ENCODE data around the gene CAND2. TPM values are rescaled to one million over a fixed set of nuclear protein-coding genes. Genes with fewer than 3 reads are reported as not detected.
A peak's percentile ranks its signal among the peaks of the same experiment; 100 is the strongest.
"Not testable (repeated sequence)": the region's sequence is repeated elsewhere in the genome, so short reads cannot be mapped to it uniquely, and the experiment has no call there.

The CAND2 gene
- total and polyA plus RNA-seq, 4 experiments from 2014 or later = 1.9 to 2.3 (median 2.2) TPM

GRCh38 chr3:12841970-12842328 lies 45.5 kb downstream of the CAND2 start:
- H3K27me3 ChIP-seq (ENCODE audit: insufficient read depth, low read length) = no peaks in the 10 kb centered on the region
- intact Hi-C loops (cut with micrococcal nuclease) = loop anchor here (1.0 to 10.0 kb wide), 7 partner anchors 32 to 1337 kb away; partner anchors contain the start of genes LSM3, MKRN2, TSEN2 and XPC
- H3K4me3 ChIP-seq (ENCODE audit: low read length in 2 of 2) = peak overlapping the region in 1 of 2 donors; percentile 89
- ChIA-PET POLR2A (ENCODE audit: partially characterized antibody) (interaction anchor here (0.6 to 3.5 kb wide), 24 partner anchors 10 to 1949 kb away, joined by 3 to 44 read pairs (median 6); partner anchors contain the start of genes CAND2, CCDC174, CHCHD4 and HDAC11), CTCF (ENCODE audit: partially characterized antibody) (interaction anchor here (0.6 to 5.1 kb wide), 25 partner anchors 10 to 638 kb away, joined by 3 to 47 read pairs (median 5); partner anchors contain the start of genes CAND2 and HDAC11)
- peaks cover 40% of the 10 kb centered on the region for H3K4me1 ChIP-seq (ENCODE audit: insufficient read depth, low read length)
- Mint-ChIP-seq H3K9me3 (no peaks in the 10 kb centered on the region), H3K27ac (peak overlapping the region; percentile 99 to 100 (median 100)), H3K36me3 (peaks cover 34 to 48% of the 10 kb centered on the region in 2 donors), H3K27me3 (no peaks in the 10 kb centered on the region), H3K4me3 (peak overlapping the region; percentile 95 to 99 (median 98)), H3K4me1 (peaks cover 28 to 51% (median 39%) of the 10 kb centered on the region in 4 donors)
- H3K27ac ChIP-seq (ENCODE audit: low read depth, low read length) = peak overlapping the region; percentile 92
- H3K36me3 ChIP-seq (ENCODE audit: insufficient read depth, low read length) = peaks cover 28% of the 10 kb centered on the region
- DNase-seq = no peak
- no peaks in the 10 kb centered on the region for H3K9me3 ChIP-seq (ENCODE audit: control insufficient read depth in 1 of 2, low read length in 2 of 2)

- Histone ChIP-seq H3K27ac (ENCODE audit: low read depth, low read length) (peak overlapping the region; percentile 92), H3K9me3 (ENCODE audit: control insufficient read depth in 1 of 2, low read length in 2 of 2) (no peaks in the 10 kb centered on the region), H3K4me1 (ENCODE audit: insufficient read depth, low read length) (peaks cover 37% of the 10 kb centered on the region), H3K4me3 (ENCODE audit: low read length in 2 of 2) (no peak overlapping the region), H3K27me3 (ENCODE audit: insufficient read depth, low read length) (no peaks in the 10 kb centered on the region), H3K36me3 (ENCODE audit: insufficient read depth, low read length) (peaks cover 23% of the 10 kb centered on the region)
- H3K4me3 Mint-ChIP-seq = peak overlapping the region in 1 of 8 donors; percentile 95
- DNase-seq = no peak
- H3K4me1 Mint-ChIP-seq = peaks cover 24 to 46% (median 36%) of the 10 kb centered on the region in 4 donors
- ChIA-PET CTCF (ENCODE audit: partially characterized antibody) (interaction anchor here (0.8 to 5.1 kb wide), 13 partner anchors 9 to 637 kb away, joined by 3 to 47 read pairs (median 5); partner anchors contain the start of genes CAND2 and HDAC11), POLR2A (ENCODE audit: partially characterized antibody) (interaction anchor here (0.7 to 3.5 kb wide), 12 partner anchors 11 to 1809 kb away, joined by 3 to 44 read pairs (median 8); partner anchors contain the start of genes CAND2, CCDC174, RAF1 and TSEN2)
- H3K27ac Mint-ChIP-seq = peak overlapping the region in 5 of 7 donors; percentile 100
- intact Hi-C loops (cut with micrococcal nuclease) = loop anchor here (10.0 kb wide), 1 partner anchor 122 kb away; no protein-coding TSS in a partner anchor
- H3K36me3 Mint-ChIP-seq = peaks cover 29 to 42% of the 10 kb centered on the region in 2 donors
- no peaks in the 10 kb centered on the region for H3K27me3 Mint-ChIP-seq
- H3K9me3 Mint-ChIP-seq = no peaks in the 10 kb centered on the region
Measured at GRCh38 chr3:12842469-12842868, 46.0 kb downstream of the CAND2 start.

- Mint-ChIP-seq H3K4me1 (peaks cover 0 to 12% (median 6%) of the 10 kb centered on the region in 4 donors), H3K36me3 (peaks cover 1 to 10% of the 10 kb centered on the region in 2 donors), H3K27ac (no peak overlapping the region), H3K27me3 (no peaks in the 10 kb centered on the region), H3K9me3 (no peaks in the 10 kb centered on the region), H3K4me3 (no peak overlapping the region)
- Histone ChIP-seq H3K27me3 (ENCODE audit: insufficient read depth, low read length) (no peaks in the 10 kb centered on the region), H3K36me3 (ENCODE audit: insufficient read depth, low read length) (no peaks in the 10 kb centered on the region), H3K27ac (ENCODE audit: low read depth, low read length) (no peak overlapping the region), H3K4me3 (ENCODE audit: low read length in 2 of 2) (no peak overlapping the region), H3K4me1 (ENCODE audit: insufficient read depth, low read length) (peaks cover 5% of the 10 kb centered on the region), H3K9me3 (ENCODE audit: control insufficient read depth in 1 of 2, low read length in 2 of 2) (no peaks in the 10 kb centered on the region)
- no peak for DNase-seq
- ChIA-PET CTCF (ENCODE audit: partially characterized antibody) (interaction anchor here (1.4 kb wide), 1 partner anchor 35 kb away, joined by 4 read pairs; no protein-coding TSS in a partner anchor), POLR2A (ENCODE audit: partially characterized antibody) (no interaction called here)
- intact Hi-C loops (cut with micrococcal nuclease) = loop anchor here (10.0 kb wide), 1 partner anchor 119 kb away; no protein-coding TSS in a partner anchor
Measured at GRCh38 chr3:12845811-12846210, 49.3 kb downstream of the CAND2 start.

- Mint-ChIP-seq H3K4me3 (no peak overlapping the region), H3K36me3 (no peaks in the 10 kb centered on the region), H3K27me3 (peaks cover 2 to 3% of the 10 kb centered on the region in 2 donors), H3K9me3 (no peaks in the 10 kb centered on the region), H3K4me1 (peaks cover 0 to 1% (median 0%) of the 10 kb centered on the region in 4 donors), H3K27ac (no peak overlapping the region)
- no peak for DNase-seq
- ChIA-PET CTCF (ENCODE audit: partially characterized antibody) (interaction anchor here (0.7 to 2.1 kb wide), 6 partner anchors 10 to 1783 kb away, joined by 3 to 8 read pairs (median 3); partner anchors contain the start of gene RPL32), POLR2A (ENCODE audit: partially characterized antibody) (no interaction called here)
- Histone ChIP-seq H3K27me3 (ENCODE audit: insufficient read depth, low read length) (no peaks in the 10 kb centered on the region), H3K4me3 (ENCODE audit: low read length in 2 of 2) (no peak overlapping the region), H3K27ac (ENCODE audit: low read depth, low read length) (no peak overlapping the region), H3K4me1 (ENCODE audit: insufficient read depth, low read length) (no peaks in the 10 kb centered on the region), H3K36me3 (ENCODE audit: insufficient read depth, low read length) (no peaks in the 10 kb centered on the region), H3K9me3 (ENCODE audit: control insufficient read depth in 1 of 2, low read length in 2 of 2) (no peaks in the 10 kb centered on the region)
- intact Hi-C loops (cut with micrococcal nuclease) = no loop called here
Measured at GRCh38 chr3:12852201-12852600, 55.7 kb downstream of the CAND2 start.

- H3K36me3 Mint-ChIP-seq; H3K4me1 Mint-ChIP-seq; H3K27me3 ChIP-seq (ENCODE audit: insufficient read depth, low read length); H3K36me3 ChIP-seq (ENCODE audit: insufficient read depth, low read length); H3K9me3 ChIP-seq (ENCODE audit: control insufficient read depth in 1 of 2, low read length in 2 of 2); H3K27ac ChIP-seq (ENCODE audit: low read depth, low read length); intact Hi-C loops (cut with micrococcal nuclease); H3K4me3 ChIP-seq (ENCODE audit: low read length in 2 of 2); H3K27ac Mint-ChIP-seq; DNase-seq; H3K4me3 Mint-ChIP-seq; H3K4me1 ChIP-seq (ENCODE audit: insufficient read depth, low read length); H3K27me3 Mint-ChIP-seq; H3K9me3 Mint-ChIP-seq: not testable (repeated sequence)
- POLR2A ChIA-PET (ENCODE audit: partially characterized antibody) = interaction anchor here (0.7 kb wide), 1 partner anchor 34 kb away, joined by 3 read pairs; no protein-coding TSS in a partner anchor
- CTCF ChIA-PET (ENCODE audit: partially characterized antibody) = interaction anchor here (1.8 kb wide), 1 partner anchor 12 kb away, joined by 7 read pairs; the partner anchor contains the start of gene RPL32
Measured at GRCh38 chr3:12853847-12854246, 57.4 kb downstream of the CAND2 start.

- ChIA-PET CTCF (ENCODE audit: partially characterized antibody) (interaction anchor here (1.8 kb wide), 1 partner anchor 13 kb away, joined by 7 read pairs; the partner anchor contains the start of gene RPL32), POLR2A (ENCODE audit: partially characterized antibody) (interaction anchor here (0.7 kb wide), 1 partner anchor 34 kb away, joined by 3 read pairs; no protein-coding TSS in a partner anchor)
- Histone ChIP-seq H3K27me3 (ENCODE audit: insufficient read depth, low read length) (no peaks in the 10 kb centered on the region), H3K4me3 (ENCODE audit: low read length in 2 of 2) (no peak overlapping the region), H3K27ac (ENCODE audit: low read depth, low read length) (no peak overlapping the region), H3K4me1 (ENCODE audit: insufficient read depth, low read length) (no peaks in the 10 kb centered on the region), H3K9me3 (ENCODE audit: control insufficient read depth in 1 of 2, low read length in 2 of 2) (no peaks in the 10 kb centered on the region), H3K36me3 (ENCODE audit: insufficient read depth, low read length) (no peaks in the 10 kb centered on the region)
- Mint-ChIP-seq H3K4me1 (peaks cover 0 to 1% (median 0%) of the 10 kb centered on the region in 4 donors), H3K9me3 (no peaks in the 10 kb centered on the region), H3K36me3 (no peaks in the 10 kb centered on the region), H3K4me3 (no peak overlapping the region), H3K27me3 (peaks cover 2 to 3% of the 10 kb centered on the region in 2 donors), H3K27ac (no peak overlapping the region)
- peak in 1 of 5 donors; percentile 24 for DNase-seq
- intact Hi-C loops (cut with micrococcal nuclease) = no loop called here
Measured at GRCh38 chr3:12854565-12854964, 58.1 kb downstream of the CAND2 start.

GRCh38 chr3:12856626-12857025 lies 60.1 kb downstream of the CAND2 start:
- peak in 1 of 5 donors; percentile 10 for DNase-seq
- intact Hi-C loops (cut with micrococcal nuclease) = no loop called here
- Histone ChIP-seq H3K9me3 (ENCODE audit: control insufficient read depth in 1 of 2, low read length in 2 of 2) (no peaks in the 10 kb centered on the region), H3K27me3 (ENCODE audit: insufficient read depth, low read length) (no peaks in the 10 kb centered on the region), H3K4me3 (ENCODE audit: low read length in 2 of 2) (no peak overlapping the region), H3K4me1 (ENCODE audit: insufficient read depth, low read length) (no peaks in the 10 kb centered on the region), H3K36me3 (ENCODE audit: insufficient read depth, low read length) (no peaks in the 10 kb centered on the region), H3K27ac (ENCODE audit: low read depth, low read length) (no peak overlapping the region)
- peaks cover 2% of the 10 kb centered on the region in 2 donors for H3K27me3 Mint-ChIP-seq
- no peaks in the 10 kb centered on the region for H3K4me1 Mint-ChIP-seq
- no peak overlapping the region for H3K4me3 Mint-ChIP-seq
- ChIA-PET CTCF (ENCODE audit: partially characterized antibody) (interaction anchor here (1.2 kb wide), 1 partner anchor 16 kb away, joined by 5 read pairs; the partner anchor contains the start of gene RPL32), POLR2A (ENCODE audit: partially characterized antibody) (no interaction called here)
- H3K36me3 Mint-ChIP-seq = no peaks in the 10 kb centered on the region
- no peak overlapping the region for H3K27ac Mint-ChIP-seq
- no peaks in the 10 kb centered on the region for H3K9me3 Mint-ChIP-seq
